ENCODE data around the gene OR2AT4. TPM values are rescaled to one million over a fixed set of nuclear protein-coding genes. Genes with fewer than 3 reads are reported as not detected.

The OR2AT4 gene
- total and polyA plus RNA-seq, 5 donors = not detected

- Histone ChIP-seq H3K4me3 (ENCODE audit: low read length) (no peak overlapping the region), H3K4me1 (ENCODE audit: control insufficient read depth, insufficient read depth, low read length) (no peaks in the 10 kb centered on the region), H3K9me3 (ENCODE audit: control insufficient read depth, low read length) (no peaks in the 10 kb centered on the region), H3K27me3 (ENCODE audit: control insufficient read depth, insufficient read depth) (no peaks in the 10 kb centered on the region), H3K27ac (ENCODE audit: low read length) (no peak overlapping the region)
- WGBS = 85% methylated on average over 1 of the region's 1 CpG
- intact Hi-C loops (cut with DNase I) = no loop called here
- no peak for DNase-seq
- ATAC-seq = no peak
These were observed 11.8 kb downstream of the OR2AT4 start for GRCh38 chr11:75084883-75085282.

DNA sequence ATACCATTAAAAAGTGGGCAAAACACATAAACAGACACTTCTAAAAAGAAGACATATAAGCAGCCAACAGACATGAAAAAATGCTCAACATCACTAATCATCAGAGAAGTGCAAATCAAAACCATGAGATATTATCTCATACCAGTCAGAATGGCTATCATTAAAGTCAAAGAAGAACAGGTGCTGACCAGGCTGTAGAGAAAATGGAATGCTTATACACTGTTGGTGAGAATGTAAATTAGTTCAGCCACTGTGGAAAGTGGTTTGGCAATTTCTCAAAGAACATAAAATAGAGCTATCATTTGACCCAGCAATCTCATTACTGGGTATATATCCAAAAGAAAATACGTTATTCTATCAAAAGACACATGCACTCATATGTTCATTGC lies 13.5 kb downstream of the OR2AT4 start:
- 72% methylated on average over 1 of the region's 1 CpG for WGBS
- no peak overlapping the region for H3K4me3 ChIP-seq (ENCODE audit: low read length)
- no peaks in the 10 kb centered on the region for H3K4me1 ChIP-seq (ENCODE audit: control insufficient read depth, insufficient read depth, low read length)
- DNase-seq = no peak
- H3K27ac ChIP-seq (ENCODE audit: low read length) = no peak overlapping the region
- intact Hi-C loops (cut with DNase I) = no loop called here
- no peaks in the 10 kb centered on the region for H3K9me3 ChIP-seq (ENCODE audit: control insufficient read depth, low read length)
- H3K27me3 ChIP-seq (ENCODE audit: control insufficient read depth, insufficient read depth) = no peaks in the 10 kb centered on the region
- no peak for ATAC-seq

- H3K27me3 ChIP-seq (ENCODE audit: control insufficient read depth, insufficient read depth) = no peaks in the 10 kb centered on the region
- DNase-seq = no peak
- intact Hi-C loops (cut with DNase I) = no loop called here
- 82% methylated on average over 8 of the region's 8 CpGs for WGBS
- H3K27ac ChIP-seq (ENCODE audit: low read length) = no peak overlapping the region
- no peak for ATAC-seq
- no peaks in the 10 kb centered on the region for H3K4me1 ChIP-seq (ENCODE audit: control insufficient read depth, insufficient read depth, low read length)
- no peak overlapping the region for H3K4me3 ChIP-seq (ENCODE audit: low read length)
- no peaks in the 10 kb centered on the region for H3K9me3 ChIP-seq (ENCODE audit: control insufficient read depth, low read length)
These were observed 14.0 kb downstream of the OR2AT4 start for GRCh38 chr11:75082601-75083216.

DNA sequence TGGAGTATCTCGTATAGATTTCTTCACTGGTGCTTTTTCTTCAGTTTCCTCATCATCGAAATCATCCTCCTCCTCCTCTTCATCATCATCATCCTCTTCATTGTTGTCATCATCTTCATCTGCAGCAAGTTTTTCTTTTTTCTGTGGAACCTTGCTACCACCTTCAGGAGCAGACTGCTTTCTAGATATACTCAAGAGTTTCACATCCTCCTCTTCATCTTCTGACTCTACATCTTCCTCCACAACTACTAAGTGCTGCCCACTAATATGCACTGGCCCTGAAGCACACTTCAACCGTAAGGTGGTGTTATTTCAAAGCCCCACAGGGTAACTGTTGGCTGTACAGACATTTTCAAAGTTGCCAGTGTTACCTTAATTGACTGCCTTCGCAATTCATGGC lies 17.1 kb downstream of the OR2AT4 start:
- intact Hi-C loops (cut with DNase I) = no loop called here
- DNase-seq = no peak
- H3K27me3 ChIP-seq (ENCODE audit: control insufficient read depth, insufficient read depth) = no peaks in the 10 kb centered on the region

GRCh38 chr11:75078233-75078632 lies 18.4 kb downstream of the OR2AT4 start:
- H3K27me3 ChIP-seq (ENCODE audit: control insufficient read depth, insufficient read depth) = no peaks in the 10 kb centered on the region
- ATAC-seq (no peak), DNase-seq (no peak)
- H3K4me1 ChIP-seq (ENCODE audit: control insufficient read depth, insufficient read depth, low read length) = no peaks in the 10 kb centered on the region
- intact Hi-C loops (cut with DNase I) = no loop called here
- WGBS = 64% methylated on average over 2 of the region's 2 CpGs
- no peak overlapping the region for H3K4me3 ChIP-seq (ENCODE audit: low read length)
- H3K9me3 ChIP-seq (ENCODE audit: control insufficient read depth, low read length) = no peaks in the 10 kb centered on the region
- H3K27ac ChIP-seq (ENCODE audit: low read length) = no peak overlapping the region

More for the DNA sequence above, 17.1 kb downstream of the OR2AT4 start:
- Histone ChIP-seq H3K4me3 (ENCODE audit: low read length) (no peak overlapping the region), H3K27ac (ENCODE audit: low read length) (no peak overlapping the region), H3K9me3 (ENCODE audit: control insufficient read depth, low read length) (no peaks in the 10 kb centered on the region), H3K4me1 (ENCODE audit: control insufficient read depth, insufficient read depth, low read length) (no peaks in the 10 kb centered on the region)
- ATAC-seq = no peak
- 76% methylated on average over 4 of the region's 4 CpGs for WGBS

DNA sequence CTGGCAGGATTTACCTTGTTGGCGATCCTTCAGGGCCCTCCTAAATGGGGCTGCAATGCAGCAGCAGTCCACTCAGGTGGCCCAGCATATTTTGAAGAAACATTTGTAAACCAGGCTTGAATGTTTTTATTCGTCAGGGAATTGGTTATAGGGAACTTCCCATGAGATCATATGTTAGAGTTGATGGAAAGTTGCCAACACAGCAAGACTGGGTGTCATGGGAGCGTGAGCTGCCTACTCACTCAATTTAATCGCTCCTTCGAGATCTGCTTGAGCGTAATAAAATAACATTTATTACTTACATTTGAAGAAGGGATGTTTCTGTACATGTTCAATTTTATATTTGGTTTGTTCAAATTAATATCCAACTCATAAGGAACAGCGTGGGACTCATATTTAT lies 19.4 kb downstream of the OR2AT4 start:
- DNase-seq = no peak
- Histone ChIP-seq H3K9me3 (ENCODE audit: control insufficient read depth, low read length) (no peaks in the 10 kb centered on the region), H3K4me1 (ENCODE audit: control insufficient read depth, insufficient read depth, low read length) (no peaks in the 10 kb centered on the region), H3K4me3 (ENCODE audit: low read length) (no peak overlapping the region), H3K27ac (ENCODE audit: low read length) (no peak overlapping the region), H3K27me3 (ENCODE audit: control insufficient read depth, insufficient read depth) (no peaks in the 10 kb centered on the region)
- ATAC-seq = no peak
- WGBS = 68% methylated on average over 7 of the region's 7 CpGs
- intact Hi-C loops (cut with DNase I) = no loop called here

- no peaks in the 10 kb centered on the region for H3K27me3 ChIP-seq (ENCODE audit: control insufficient read depth, insufficient read depth)
- H3K9me3 ChIP-seq (ENCODE audit: control insufficient read depth, low read length) = no peaks in the 10 kb centered on the region
- intact Hi-C loops (cut with DNase I) = no loop called here
- no peak for ATAC-seq
- H3K4me1 ChIP-seq (ENCODE audit: control insufficient read depth, insufficient read depth, low read length) = no peaks in the 10 kb centered on the region
- DNase-seq = no peak
- no peak overlapping the region for H3K27ac ChIP-seq (ENCODE audit: low read length)
- no peak overlapping the region for H3K4me3 ChIP-seq (ENCODE audit: low read length)
These were observed 20.0 kb downstream of the OR2AT4 start for GRCh38 chr11:75076671-75077070.

DNA sequence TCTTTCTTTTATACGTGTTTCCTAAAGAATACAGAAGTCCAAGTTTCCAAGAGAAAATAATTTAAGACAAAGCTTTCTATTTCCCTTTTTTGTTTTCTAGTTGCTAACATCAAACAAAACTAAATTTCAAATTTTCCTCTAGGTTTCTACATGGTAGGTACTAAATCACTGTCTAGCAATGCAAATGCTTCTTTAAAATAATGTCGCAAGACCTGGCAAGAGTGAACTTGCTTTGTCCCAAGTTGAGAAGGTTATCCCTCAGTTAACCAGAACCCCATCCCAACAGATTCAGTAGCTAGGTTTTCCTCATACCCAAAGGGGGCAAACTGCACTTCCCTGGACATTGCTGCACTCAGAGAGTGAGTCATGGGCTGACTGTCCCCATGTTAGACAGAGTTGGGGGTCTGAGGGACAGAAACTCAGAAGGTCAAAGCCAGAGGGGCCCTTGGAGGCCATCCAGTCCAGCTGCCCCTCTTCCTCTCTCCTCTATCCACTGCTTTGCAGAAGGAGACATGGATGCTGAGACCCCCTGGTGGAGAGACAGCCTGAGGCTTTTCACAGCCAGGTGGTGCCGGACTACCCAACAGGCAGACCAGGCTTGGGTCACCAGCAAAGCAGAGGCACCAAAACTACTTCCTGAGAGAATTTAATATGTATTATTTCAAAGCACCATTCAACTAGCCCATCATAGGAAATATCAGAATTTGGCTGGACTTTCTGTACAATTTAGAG lies 23.1 kb downstream of the OR2AT4 start:
- H3K4me1 ChIP-seq (ENCODE audit: control insufficient read depth, insufficient read depth, low read length) = no peaks in the 10 kb centered on the region
- no peak overlapping the region for H3K4me3 ChIP-seq (ENCODE audit: low read length)
- intact Hi-C loops (cut with DNase I) = no loop called here
- H3K27ac ChIP-seq (ENCODE audit: low read length) = no peak overlapping the region
- 85% methylated on average over 3 of the region's 3 CpGs for WGBS
- peak in 1 of 3 donors; percentile 38 for DNase-seq
- H3K27me3 ChIP-seq (ENCODE audit: control insufficient read depth, insufficient read depth) = no peaks in the 10 kb centered on the region
- no peak for ATAC-seq
- no peaks in the 10 kb centered on the region for H3K9me3 ChIP-seq (ENCODE audit: control insufficient read depth, low read length)

- Histone ChIP-seq H3K4me1 (ENCODE audit: control insufficient read depth, insufficient read depth, low read length) (no peaks in the 10 kb centered on the region), H3K9me3 (ENCODE audit: control insufficient read depth, low read length) (no peaks in the 10 kb centered on the region), H3K27me3 (ENCODE audit: control insufficient read depth, insufficient read depth) (no peaks in the 10 kb centered on the region), H3K27ac (ENCODE audit: low read length) (no peak overlapping the region), H3K4me3 (ENCODE audit: low read length) (no peak overlapping the region)
- no peak for DNase-seq
- 3% methylated on average over 2 of the region's 2 CpGs for WGBS
- intact Hi-C loops (cut with DNase I) = no loop called here
- no peak for ATAC-seq
These were observed 24.1 kb downstream of the OR2AT4 start for GRCh38 chr11:75072582-75072981.

DNA sequence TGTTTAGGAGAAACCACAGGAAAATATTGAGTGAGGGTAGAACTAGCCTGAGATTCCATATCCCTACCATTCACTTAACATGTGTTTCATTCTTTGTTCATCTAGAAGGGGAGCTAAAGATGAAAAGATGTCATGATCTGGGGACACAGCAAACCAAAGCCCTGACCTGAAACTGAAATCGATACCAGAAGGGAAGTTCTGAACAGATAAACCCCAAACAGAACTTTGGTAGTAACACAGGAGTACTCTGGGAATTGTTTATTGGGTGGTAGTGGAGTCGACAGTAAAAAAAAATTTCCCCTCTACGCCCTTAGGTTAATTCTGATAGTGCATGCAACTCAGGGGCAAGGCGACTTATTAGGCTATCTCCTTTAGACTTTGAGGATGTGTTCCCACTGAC lies 27.2 kb downstream of the OR2AT4 start:
- Histone ChIP-seq H3K27me3 (ENCODE audit: control insufficient read depth, insufficient read depth) (no peaks in the 10 kb centered on the region), H3K27ac (ENCODE audit: low read length) (no peak overlapping the region), H3K9me3 (ENCODE audit: control insufficient read depth, low read length) (no peaks in the 10 kb centered on the region), H3K4me3 (ENCODE audit: low read length) (no peak overlapping the region), H3K4me1 (ENCODE audit: control insufficient read depth, insufficient read depth, low read length) (no peaks in the 10 kb centered on the region)
- no peak for DNase-seq
- intact Hi-C loops (cut with DNase I) = no loop called here
- 81% methylated on average over 4 of the region's 4 CpGs for WGBS
- ATAC-seq = no peak

DNA sequence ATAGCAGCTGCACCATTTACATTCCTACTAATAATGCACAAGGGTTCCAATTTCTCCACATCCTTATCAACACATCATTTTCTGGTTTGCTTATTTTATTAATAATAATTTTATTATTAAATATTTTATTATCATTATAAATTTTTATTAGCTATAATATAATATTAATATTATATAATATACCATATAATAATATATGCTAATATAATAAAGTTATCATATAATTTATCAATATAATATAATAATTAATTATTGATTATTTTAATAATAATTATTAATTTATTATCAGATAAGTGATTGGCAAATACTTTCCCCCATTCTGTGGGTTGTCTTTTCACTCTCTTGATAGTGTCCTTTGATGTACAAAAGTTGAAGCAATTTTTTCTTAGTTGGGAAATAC lies 27.7 kb downstream of the OR2AT4 start:
- Histone ChIP-seq H3K4me3 (ENCODE audit: low read length) (no peak overlapping the region), H3K4me1 (ENCODE audit: control insufficient read depth, insufficient read depth, low read length) (no peaks in the 10 kb centered on the region), H3K9me3 (ENCODE audit: control insufficient read depth, low read length) (no peaks in the 10 kb centered on the region), H3K27ac (ENCODE audit: low read length) (no peak overlapping the region), H3K27me3 (ENCODE audit: control insufficient read depth, insufficient read depth) (no peaks in the 10 kb centered on the region)
- ATAC-seq = no peak
- no peak for DNase-seq
- intact Hi-C loops (cut with DNase I) = no loop called here

GRCh38 chr11:75068559-75068958 lies 28.1 kb downstream of the OR2AT4 start:
- H3K9me3 ChIP-seq (ENCODE audit: control insufficient read depth, low read length) = no peaks in the 10 kb centered on the region
- no peaks in the 10 kb centered on the region for H3K27me3 ChIP-seq (ENCODE audit: control insufficient read depth, insufficient read depth)
- no peak overlapping the region for H3K4me3 ChIP-seq (ENCODE audit: low read length)
- ATAC-seq (no peak), DNase-seq (no peak)
- intact Hi-C loops (cut with DNase I) = no loop called here
- no peak overlapping the region for H3K27ac ChIP-seq (ENCODE audit: low read length)
- H3K4me1 ChIP-seq (ENCODE audit: control insufficient read depth, insufficient read depth, low read length) = no peaks in the 10 kb centered on the region
